Endothelial cell (in vitro differentiated cells): Measurements from ENCODE around the gene CLDND2. TPM values are rescaled to one million over a fixed set of nuclear protein-coding genes. Genes with fewer than 3 reads are reported as not detected.

ENCODE experiments used
- DNase-seq: peaks from one replicate; pipeline ENCODE4 v3.0.0; 2021; ENCODE audit warnings: low spot score
- H3K27ac Mint-ChIP-seq: one replicate; pipeline ENCODE4 v1.8.0; 2021; ENCODE audit warnings: mixed read lengths, inconsistent platforms; ENCODE audit not compliant: unreplicated experiment
- H3K27me3 Mint-ChIP-seq: one replicate; pipeline ENCODE4 v1.8.0; 2021; ENCODE audit warnings: mild to moderate bottlenecking, moderate library complexity, mixed read lengths, inconsistent platforms; ENCODE audit not compliant: unreplicated experiment
- H3K36me3 Mint-ChIP-seq: one replicate; pipeline ENCODE4 v1.8.0; 2021; ENCODE audit warnings: mild to moderate bottlenecking, low read depth, mixed read lengths, inconsistent platforms; ENCODE audit not compliant: unreplicated experiment
- H3K4me1 Mint-ChIP-seq: one replicate; pipeline ENCODE4 v1.8.0; 2021; ENCODE audit warnings: mild to moderate bottlenecking, mixed read lengths, inconsistent platforms; ENCODE audit not compliant: unreplicated experiment
- H3K4me3 Mint-ChIP-seq: one replicate; pipeline ENCODE4 v1.8.0; 2021; ENCODE audit warnings: mild to moderate bottlenecking, mixed read lengths, inconsistent platforms; ENCODE audit not compliant: unreplicated experiment
- H3K9me3 Mint-ChIP-seq: one replicate; pipeline ENCODE4 v1.8.0; 2021; ENCODE audit warnings: mixed read lengths, inconsistent platforms; ENCODE audit not compliant: unreplicated experiment
- total RNA-seq: library from RNA; stranded (reverse); fragmentation: NEBNext Ultra II Directional; extraction: Animal tissue kit (Norgen Biotek cat#: 25700); gene quantifications from one replicate; pipeline ENCODE4 v1.2.1, GENCODE V29; 2021; ENCODE audit not compliant: unreplicated experiment
- TF ChIP-seq, protein P1 (sequence below): fragments of 200-600 bp; sonication (generic); IDR thresholded peaks from one replicate; pipeline ENCODE4 v1.5.0; 2021; ENCODE audit warnings: antibody characterized with exemption; ENCODE audit not compliant: unreplicated experiment

The CLDND2 gene
- total RNA-seq, 1 donor from 2014 or later = not detected

DNA sequence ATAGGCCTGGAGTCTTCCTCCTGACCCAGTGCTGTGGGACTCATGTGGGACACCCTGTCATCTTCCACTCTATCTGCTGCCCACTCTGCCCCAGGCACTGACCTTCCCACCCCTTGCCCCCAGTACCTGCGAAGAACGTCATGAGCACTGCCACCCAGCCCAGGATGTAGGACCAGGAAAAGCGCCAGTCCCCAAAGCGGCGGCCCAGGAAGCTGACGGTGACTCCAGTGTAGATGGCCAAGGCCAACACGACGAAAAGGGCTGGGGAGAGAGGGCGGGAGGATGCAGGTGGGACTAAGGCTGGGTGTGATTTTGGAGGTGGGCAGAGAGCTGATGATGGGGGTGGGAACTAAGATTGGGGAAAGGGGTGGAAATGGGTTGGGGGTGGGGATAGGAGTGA is 11.6 kb upstream of the CLDND2 start:
- TF ChIP-seq, protein P1, sequence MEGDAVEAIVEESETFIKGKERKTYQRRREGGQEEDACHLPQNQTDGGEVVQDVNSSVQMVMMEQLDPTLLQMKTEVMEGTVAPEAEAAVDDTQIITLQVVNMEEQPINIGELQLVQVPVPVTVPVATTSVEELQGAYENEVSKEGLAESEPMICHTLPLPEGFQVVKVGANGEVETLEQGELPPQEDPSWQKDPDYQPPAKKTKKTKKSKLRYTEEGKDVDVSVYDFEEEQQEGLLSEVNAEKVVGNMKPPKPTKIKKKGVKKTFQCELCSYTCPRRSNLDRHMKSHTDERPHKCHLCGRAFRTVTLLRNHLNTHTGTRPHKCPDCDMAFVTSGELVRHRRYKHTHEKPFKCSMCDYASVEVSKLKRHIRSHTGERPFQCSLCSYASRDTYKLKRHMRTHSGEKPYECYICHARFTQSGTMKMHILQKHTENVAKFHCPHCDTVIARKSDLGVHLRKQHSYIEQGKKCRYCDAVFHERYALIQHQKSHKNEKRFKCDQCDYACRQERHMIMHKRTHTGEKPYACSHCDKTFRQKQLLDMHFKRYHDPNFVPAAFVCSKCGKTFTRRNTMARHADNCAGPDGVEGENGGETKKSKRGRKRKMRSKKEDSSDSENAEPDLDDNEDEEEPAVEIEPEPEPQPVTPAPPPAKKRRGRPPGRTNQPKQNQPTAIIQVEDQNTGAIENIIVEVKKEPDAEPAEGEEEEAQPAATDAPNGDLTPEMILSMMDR = no peak
- H3K4me1 Mint-ChIP-seq = no peaks in the 10 kb centered on the region
- no peak overlapping the region for H3K27ac Mint-ChIP-seq

DNA sequence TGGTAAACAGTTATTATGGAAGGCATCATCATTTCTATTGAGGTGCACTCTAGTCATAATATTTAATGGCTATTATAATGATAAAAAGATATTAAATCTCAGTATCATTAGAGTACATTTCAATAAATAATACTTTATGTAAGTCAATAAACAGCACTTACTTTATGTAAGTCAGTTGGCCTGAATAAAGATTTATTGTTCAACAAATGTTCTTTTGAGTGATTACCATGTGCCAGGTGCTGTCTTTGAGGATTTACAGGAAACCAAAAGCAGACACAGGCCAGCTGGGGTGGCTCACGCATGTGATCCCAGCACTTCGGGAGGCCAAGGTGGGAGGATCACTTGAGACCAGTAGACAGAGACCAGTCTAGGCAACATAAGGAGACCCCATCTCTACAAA is 8.6 kb upstream of the CLDND2 start:
- DNase-seq = no peak
- Mint-ChIP-seq H3K27ac (no peak overlapping the region), H3K36me3 (no peaks in the 10 kb centered on the region), H3K4me1 (peaks cover 5% of the 10 kb centered on the region), H3K27me3 (peaks cover 3% of the 10 kb centered on the region), H3K4me3 (no peak overlapping the region), H3K9me3 (peaks cover under 1% of the 10 kb centered on the region)
- TF ChIP-seq, protein P1 = no peak

More for the DNA sequence above, 11.6 kb upstream of the CLDND2 start:
- Mint-ChIP-seq H3K9me3 (peaks cover 4% of the 10 kb centered on the region), H3K36me3 (peaks cover 3% of the 10 kb centered on the region), H3K27me3 (no peaks in the 10 kb centered on the region), H3K4me3 (no peak overlapping the region)
- DNase-seq = no peak

DNA sequence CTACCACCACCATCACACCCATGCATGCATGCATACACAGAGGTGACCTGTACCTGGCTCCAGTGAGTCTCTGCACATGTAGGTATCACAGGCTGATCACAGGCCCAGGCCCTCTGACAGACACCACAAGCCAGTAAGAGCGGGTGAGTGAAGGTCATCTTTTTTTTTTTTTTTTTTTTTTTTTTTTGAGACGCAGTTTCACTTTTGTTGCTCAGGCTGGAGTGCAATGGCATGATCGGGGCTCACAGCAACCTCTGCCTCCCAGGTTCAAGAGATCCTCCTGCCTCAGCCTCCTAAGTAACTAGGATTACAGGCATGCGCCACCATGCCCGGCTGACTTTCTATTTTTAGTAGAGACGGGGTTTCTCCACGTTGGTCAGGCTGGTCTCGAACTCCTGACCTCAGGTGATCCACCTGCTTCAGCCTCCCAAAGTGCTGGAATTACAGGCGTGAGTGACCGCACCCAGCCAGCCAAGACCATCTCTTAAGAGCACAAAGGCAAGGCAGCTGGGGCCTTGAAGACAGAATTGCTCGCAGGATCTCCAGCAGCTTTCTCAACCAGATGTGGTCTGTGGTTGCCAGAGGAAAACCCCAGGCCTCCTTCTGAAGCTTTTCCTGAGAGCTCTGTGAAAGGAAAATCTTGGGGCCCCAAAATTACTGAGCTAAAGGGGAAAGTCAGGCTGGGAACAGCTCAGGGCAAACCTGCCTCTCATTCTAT is 6.9 kb upstream of the CLDND2 start:
- Mint-ChIP-seq H3K36me3 (peaks cover under 1% of the 10 kb centered on the region), H3K27me3 (peaks cover 7% of the 10 kb centered on the region), H3K9me3 (no peaks in the 10 kb centered on the region), H3K4me3 (no peak overlapping the region), H3K27ac (no peak overlapping the region), H3K4me1 (peaks cover 5% of the 10 kb centered on the region)
- TF ChIP-seq, protein P1 = no peak
- DNase-seq = no peak

DNA sequence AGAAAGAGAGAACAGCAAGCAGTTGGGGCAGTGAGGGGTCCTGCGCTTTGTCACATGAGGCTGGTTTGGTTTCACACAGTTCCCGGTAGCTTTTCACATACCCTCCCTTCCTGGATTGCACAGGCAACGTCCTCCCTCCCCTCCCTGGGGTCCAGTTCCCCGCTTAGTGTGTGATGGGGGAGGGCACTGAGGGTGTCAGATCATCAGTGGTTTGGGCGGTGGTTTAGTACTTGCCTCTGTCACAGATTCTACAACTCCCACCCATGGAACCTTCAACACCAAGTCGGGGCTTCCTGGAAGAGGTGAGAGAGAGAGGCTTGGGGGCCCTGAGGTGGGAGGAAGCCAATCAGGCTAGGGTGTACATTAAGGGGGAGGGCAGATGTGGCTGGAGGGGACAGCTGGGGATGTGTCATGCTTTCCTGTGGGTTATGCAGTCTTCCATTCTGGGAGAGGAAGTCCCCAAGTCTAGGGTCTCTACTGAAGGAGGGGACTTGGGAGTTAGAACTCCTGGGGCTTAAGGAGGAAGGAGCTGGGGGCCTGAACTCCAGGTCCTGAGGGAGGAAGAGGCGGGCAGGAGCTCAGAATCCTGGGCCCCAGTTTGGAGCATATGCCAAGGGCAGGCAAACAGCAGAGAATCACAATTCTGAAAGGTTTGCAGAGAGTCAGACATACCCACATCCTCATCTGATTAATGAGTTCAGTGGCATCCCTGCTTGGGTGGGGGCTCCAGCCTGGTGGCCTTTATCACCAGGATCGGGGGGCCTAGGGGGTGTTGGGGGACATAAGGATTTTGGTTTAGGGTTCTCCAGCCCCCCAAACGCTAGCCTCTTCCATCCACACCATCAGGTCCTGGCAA is 4.1 kb upstream of the CLDND2 start, which contains the start of gene NKG7:
NKG7 (minus strand) TSS at position 6 of the 856 bp plus-strand sequence. CDS start 119 bp downstream, outside the sequence.
- TF ChIP-seq, protein P1 = no peak
- Mint-ChIP-seq H3K9me3 (no peaks in the 10 kb centered on the region), H3K36me3 (peaks cover 6% of the 10 kb centered on the region), H3K4me1 (peaks cover 9% of the 10 kb centered on the region), H3K27ac (no peak within 1 kb of the TSS), H3K27me3 (peaks cover 7% of the 10 kb centered on the region), H3K4me3 (no peak within 1 kb of the TSS)
- no peak for DNase-seq
